HepG2 (cell line): ENCODE results near the gene SFT2D2. TPM values are rescaled to one million over a fixed set of nuclear protein-coding genes. Genes with fewer than 3 reads are reported as not detected.

ENCODE experiments used
- ATF7 ChIP-seq, 2 experiments: fragments of 450-650 bp in 1 of 2; sonication (generic) in 1 of 2; formaldehyde crosslinking in 1 of 2; IDR thresholded peaks; 2 replicates each; pipeline versions ENCODE4 v1.4.0 to v1.6.1; 2016 to 2020; ENCODE audit warnings: antibody characterized with exemption in 1 of 2, mild to moderate bottlenecking in 1 of 2, missing genetic modification reagents in 1 of 2
- CBFB ChIP-seq: sonication (generic); formaldehyde crosslinking; IDR thresholded peaks from 2 replicates; pipeline ENCODE4 v1.4.0; 2020; ENCODE audit warnings: missing genetic modification reagents
- IRF9 ChIP-seq: sonication (generic); formaldehyde crosslinking; IDR thresholded peaks from 2 replicates; pipeline ENCODE4 v1.8.0; 2022; ENCODE audit warnings: missing genetic modification reagents, mild to moderate bottlenecking, borderline replicate concordance
- KDM2A ChIP-seq: sonication (generic); formaldehyde crosslinking; IDR thresholded peaks from 2 replicates; pipeline ENCODE4 v1.4.0; 2020; ENCODE audit warnings: low read depth, missing genetic modification reagents, borderline replicate concordance
- KDM5B ChIP-seq: sonication (generic); formaldehyde crosslinking; IDR thresholded peaks from 2 replicates; pipeline ENCODE4 v1.4.0; 2020; ENCODE audit warnings: missing genetic modification reagents, mild to moderate bottlenecking, borderline replicate concordance
- MED13 ChIP-seq: sonication (generic); formaldehyde crosslinking; IDR thresholded peaks from 2 replicates; pipeline ENCODE4 v1.5.0; 2020; ENCODE audit warnings: missing genetic modification reagents
- NFKBIZ ChIP-seq: IDR thresholded peaks from 2 replicates; pipeline ENCODE4 v1.6.1; 2018; ENCODE audit warnings: missing genetic modification reagents, missing compliant biosample characterization
- POGK ChIP-seq: sonication (generic); formaldehyde crosslinking; conservative IDR thresholded peaks from 2 replicates; pipeline ENCODE4 v1.8.0; 2022; ENCODE audit warnings: mild to moderate bottlenecking, moderate library complexity, missing genetic modification reagents
- RFX1 ChIP-seq: fragments of 450-650 bp; IDR thresholded peaks from 2 replicates; pipeline ENCODE4 v1.6.1; 2017
- RNF2 ChIP-seq: fragments of 450-650 bp; conservative IDR thresholded peaks from 2 replicates; pipeline ENCODE4 v1.6.1; 2016; ENCODE audit warnings: low read depth
- SALL1 ChIP-seq: sonication (generic); formaldehyde crosslinking; IDR thresholded peaks from 2 replicates; pipeline ENCODE4 v1.8.0; 2022; ENCODE audit warnings: mild to moderate bottlenecking, missing genetic modification reagents
- TAF1 ChIP-seq: sonication (generic); formaldehyde crosslinking; IDR thresholded peaks from 2 replicates; pipeline ENCODE4 v1.4.0; 2020; ENCODE audit warnings: missing genetic modification reagents
- TAF15 ChIP-seq: fragments of 200-400 bp; formaldehyde crosslinking; IDR thresholded peaks from one replicate; pipeline ENCODE4 v1.6.1; 2018; ENCODE audit warnings: mild to moderate bottlenecking, low read depth, low read length; ENCODE audit not compliant: poor library complexity, severe bottlenecking
- ZNF274 ChIP-seq: sonication (generic); formaldehyde crosslinking; IDR thresholded peaks from 2 replicates; pipeline ENCODE4 v1.5.1; 2020; ENCODE audit warnings: mild to moderate bottlenecking, missing genetic modification reagents
- ZNF276 ChIP-seq: sonication (generic); formaldehyde crosslinking; IDR thresholded peaks from 2 replicates; pipeline ENCODE4 v1.4.0; 2020; ENCODE audit warnings: mild to moderate bottlenecking, low read depth, missing genetic modification reagents
- ZNF367 ChIP-seq: sonication (generic); formaldehyde crosslinking; IDR thresholded peaks from 2 replicates; pipeline ENCODE4 v1.4.0; 2020; ENCODE audit warnings: missing genetic modification reagents, borderline replicate concordance
- ZNF556 ChIP-seq: sonication (generic); formaldehyde crosslinking; IDR thresholded peaks from 2 replicates; pipeline ENCODE4 v1.4.0; 2020; ENCODE audit warnings: mild to moderate bottlenecking, missing genetic modification reagents, borderline replicate concordance
- ZNF570 ChIP-seq: sonication (generic); formaldehyde crosslinking; IDR thresholded peaks from 2 replicates; pipeline ENCODE4 v1.4.0; 2020; ENCODE audit warnings: mild to moderate bottlenecking, missing genetic modification reagents, borderline replicate concordance
- ZNF773 ChIP-seq: sonication (generic); formaldehyde crosslinking; IDR thresholded peaks from 2 replicates; pipeline ENCODE4 v1.4.0; 2020; ENCODE audit warnings: missing genetic modification reagents, borderline replicate concordance
- polyA plus RNA-seq, 8 experiments: library from polyadenylated mRNA; depleted of rRNA in 3 of 8; stranded (reverse) in 7 of 8; unstranded in 1 of 8; fragments of >200 nt; fragmentation: Illumina TruSeq in 4 of 8; extraction: Trizol in 4 of 8; gene quantifications; 2 replicates each; pipeline versions ENCODE4 v1.2.1 to v1.2.3, GENCODE V29; 2011 to 2016; ENCODE audit warnings: low read depth in 4 of 8, missing spikeins in 1 of 8, mixed read lengths in 1 of 8; ENCODE audit not compliant: insufficient read depth in 1 of 8
- total RNA-seq, 5 experiments: library from RNA; depleted of rRNA; stranded (reverse); fragments of >200 nt; fragmentation: Illumina TruSeq; extraction: Trizol; gene quantifications; 2 replicates each; pipeline ENCODE4 v1.2.3, GENCODE V29; 2016; ENCODE audit warnings: low read depth in 1 of 5
- TF ChIP-seq, protein P1 (sequence below): sonication (generic); formaldehyde crosslinking; IDR thresholded peaks from 2 replicates; pipeline ENCODE4 v1.5.0; 2020; ENCODE audit warnings: missing genetic modification reagents, mild to moderate bottlenecking, borderline replicate concordance

SFT2D2 gene
- total and polyA plus RNA-seq, 2 of the 13 experiments (the other 11 are each of a cell fraction or from before 2014, with no cell fraction given), result 10.0 to 28.8 TPM

DNA sequence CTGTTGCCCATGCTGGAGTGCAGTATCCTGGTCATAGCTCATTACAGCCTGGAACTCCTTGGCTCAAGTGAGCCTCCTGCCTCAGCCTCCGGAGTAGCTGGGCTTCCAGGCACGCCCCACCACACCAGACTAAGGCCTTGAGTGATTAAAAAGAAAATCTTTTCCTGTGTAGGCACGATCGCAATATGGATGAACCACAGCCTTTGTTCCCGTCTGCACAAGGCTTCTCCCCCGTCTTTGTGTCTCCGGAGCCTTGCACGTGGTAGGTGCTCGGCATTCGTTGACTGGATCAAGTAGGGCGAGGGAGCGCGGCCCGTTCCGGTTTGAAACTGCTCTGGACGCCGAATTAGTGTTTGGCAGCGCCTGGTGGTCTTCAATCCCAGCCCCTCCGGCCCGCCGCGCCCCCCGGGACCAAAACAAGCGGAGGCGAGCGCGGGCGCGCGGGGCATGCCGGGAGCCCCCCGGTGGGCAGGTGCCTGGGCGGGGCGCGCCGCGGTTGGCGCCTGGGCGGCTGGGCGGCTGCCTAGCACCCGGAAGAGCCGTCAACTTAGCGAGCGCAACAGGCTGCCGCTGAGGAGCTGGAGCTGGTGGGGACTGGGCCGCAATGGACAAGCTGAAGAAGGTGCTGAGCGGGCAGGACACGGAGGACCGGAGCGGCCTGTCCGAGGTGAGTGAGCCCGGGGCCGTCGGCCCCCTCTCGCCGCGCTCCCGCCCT lies at the start of gene SFT2D2 (continued):
- TF ChIP-seq IRF9 (CRISPR knock-in tag) (0 out of 2 replicates have a peak, but pooled peaks have one; percentile 29), ZNF367 (CRISPR knock-in tag) (peak; percentile 44; the same call in 1 of the 2 replicates), ATF7 (IDR thresholded peaks at IDR 0.05) (no peak), ATF7 (CRISPR knock-in tag; IDR thresholded peaks at IDR 0.05) (0 out of 2 replicates have a peak, but pooled peaks have one; percentile 36), ZNF556 (CRISPR knock-in tag) (0 out of 2 replicates have a peak, but pooled peaks have one; percentile 52), POGK (peak; percentile 82; the same call in 1 of the 2 replicates), TAF1 (CRISPR knock-in tag) (peak; percentile 77), RFX1 (no peak), TAF15 (peak; percentile 24), RNF2 (peak; percentile 100), MED13 (CRISPR knock-in tag) (no peak), SALL1 (peak; percentile 86), NFKBIZ (CRISPR knock-in tag) (no peak), ZNF276 (CRISPR knock-in tag) (peak; percentile 92; the same call in 1 of the 2 replicates), KDM5B (CRISPR knock-in tag) (peak; percentile 96), ZNF274 (CRISPR knock-in tag) (peak; percentile 68), KDM2A (CRISPR knock-in tag) (peak; percentile 74), ZNF773 (peak; percentile 83), CBFB (peak; percentile 37; the same call in 1 of the 2 replicates), ZNF570 (CRISPR knock-in tag) (peak; percentile 82)
- TF ChIP-seq, protein P1, sequence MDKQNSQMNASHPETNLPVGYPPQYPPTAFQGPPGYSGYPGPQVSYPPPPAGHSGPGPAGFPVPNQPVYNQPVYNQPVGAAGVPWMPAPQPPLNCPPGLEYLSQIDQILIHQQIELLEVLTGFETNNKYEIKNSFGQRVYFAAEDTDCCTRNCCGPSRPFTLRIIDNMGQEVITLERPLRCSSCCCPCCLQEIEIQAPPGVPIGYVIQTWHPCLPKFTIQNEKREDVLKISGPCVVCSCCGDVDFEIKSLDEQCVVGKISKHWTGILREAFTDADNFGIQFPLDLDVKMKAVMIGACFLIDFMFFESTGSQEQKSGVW (CRISPR knock-in tag), result no peak
